RWPE2 (cell line): Measurements from ENCODE around the gene MS4A15.
"Not testable (repeated sequence)": the region's sequence is repeated elsewhere in the genome, so short reads cannot be mapped to it uniquely, and the experiment has no call there.

ENCODE experiments used
- ATAC-seq: fragments of 200-7000 bp; cut with Tn5 transposase; 3 replicates; pipeline ENCODE4 v1.9.1; 2021; ENCODE audit warnings: low read depth
- DNase-seq: peaks from one replicate; pipeline ENCODE4 v3.0.0-alpha.2; 2020; ENCODE audit warnings: low spot score
- H3K27ac ChIP-seq: fragments of 450-650 bp; 2 replicates; pipeline ENCODE4 v1.5.1; 2017; ENCODE audit warnings: mild to moderate bottlenecking; ENCODE audit not compliant: poor library complexity, severe bottlenecking
- H3K27me3 ChIP-seq: fragments of 250-450 bp; sonication (Bioruptor Pico); 2 replicates; pipeline ENCODE4 v1.5.1; 2021; ENCODE audit warnings: mild to moderate bottlenecking, moderate library complexity; ENCODE audit not compliant: insufficient read depth, poor library complexity, severe bottlenecking
- H3K36me3 ChIP-seq: fragments of 250-450 bp; sonication (Bioruptor Pico); 2 replicates; pipeline ENCODE4 v1.5.1; 2020; ENCODE audit warnings: low read depth, mild to moderate bottlenecking, moderate library complexity
- H3K4me1 ChIP-seq: fragments of 250-450 bp; sonication (Bioruptor Pico); 2 replicates; pipeline ENCODE4 v1.5.1; 2021; ENCODE audit warnings: mild to moderate bottlenecking, moderate library complexity; ENCODE audit not compliant: insufficient read depth, poor library complexity, severe bottlenecking
- H3K4me3 ChIP-seq: fragments of 250-450 bp; sonication (Bioruptor Pico); 2 replicates; pipeline ENCODE4 v1.5.1; 2021; ENCODE audit warnings: mild to moderate bottlenecking, moderate library complexity; ENCODE audit not compliant: severe bottlenecking
- H3K9me3 ChIP-seq: fragments of 250-450 bp; sonication (Bioruptor Pico); 2 replicates; pipeline ENCODE4 v1.5.1; 2021; ENCODE audit warnings: mild to moderate bottlenecking, moderate library complexity; ENCODE audit not compliant: severe bottlenecking
- TF ChIP-seq, protein P1 (sequence below): fragments of 450-650 bp; IDR thresholded peaks from one replicate; pipeline ENCODE4 v1.5.1; 2017; ENCODE audit warnings: mild to moderate bottlenecking, moderate library complexity; ENCODE audit not compliant: poor library complexity, severe bottlenecking

MS4A15 gene

DNA sequence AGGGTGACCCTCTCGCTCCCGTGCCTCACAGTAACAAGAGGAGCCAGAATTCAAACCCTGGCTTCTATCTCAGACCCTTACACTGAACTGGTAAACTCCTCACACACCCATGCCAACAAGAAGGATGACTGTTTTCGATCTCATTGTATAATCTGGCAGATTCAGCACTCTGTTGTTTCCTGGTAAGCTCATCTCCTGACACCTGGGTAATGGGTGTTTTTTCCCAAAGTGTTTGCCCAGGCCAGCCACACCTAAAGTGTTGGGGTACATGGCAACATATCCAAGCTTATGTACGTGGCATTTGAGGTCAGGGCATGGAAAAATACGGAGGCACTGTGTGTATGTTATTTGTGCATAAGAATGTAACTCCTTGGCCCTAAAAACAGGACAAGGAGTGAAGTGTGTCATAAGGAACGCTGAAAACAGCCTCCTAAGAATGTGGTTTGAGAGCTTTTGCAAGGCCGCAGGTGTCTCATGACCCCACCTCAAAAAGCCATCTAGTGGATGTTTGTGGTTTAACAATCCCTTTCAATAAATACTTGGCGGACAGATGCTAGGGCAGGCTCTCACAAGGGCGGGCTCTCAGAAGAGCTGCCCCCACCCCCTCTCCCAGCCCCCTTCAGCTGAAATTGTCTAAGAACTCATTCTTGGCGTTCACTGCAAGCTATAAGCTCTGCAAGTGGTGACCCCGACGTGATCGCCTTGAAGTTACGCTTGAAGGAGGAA, at the start of gene MS4A15:
MS4A15 (plus strand) TSS at position 561 of the 726 bp plus-strand sequence. CDS start 6,867 bp downstream, outside the sequence.
- Histone ChIP-seq H3K4me3 (no peak within 1 kb of the TSS), H3K4me1 (no peaks in the 10 kb centered on the region), H3K27me3 (peaks cover 4% of the 10 kb centered on the region), H3K9me3 (no peaks in the 10 kb centered on the region), H3K36me3 (no peaks in the 10 kb centered on the region), H3K27ac (no peak within 1 kb of the TSS)
- ATAC-seq (no peak), DNase-seq (no peak)
- TF ChIP-seq, protein P1, sequence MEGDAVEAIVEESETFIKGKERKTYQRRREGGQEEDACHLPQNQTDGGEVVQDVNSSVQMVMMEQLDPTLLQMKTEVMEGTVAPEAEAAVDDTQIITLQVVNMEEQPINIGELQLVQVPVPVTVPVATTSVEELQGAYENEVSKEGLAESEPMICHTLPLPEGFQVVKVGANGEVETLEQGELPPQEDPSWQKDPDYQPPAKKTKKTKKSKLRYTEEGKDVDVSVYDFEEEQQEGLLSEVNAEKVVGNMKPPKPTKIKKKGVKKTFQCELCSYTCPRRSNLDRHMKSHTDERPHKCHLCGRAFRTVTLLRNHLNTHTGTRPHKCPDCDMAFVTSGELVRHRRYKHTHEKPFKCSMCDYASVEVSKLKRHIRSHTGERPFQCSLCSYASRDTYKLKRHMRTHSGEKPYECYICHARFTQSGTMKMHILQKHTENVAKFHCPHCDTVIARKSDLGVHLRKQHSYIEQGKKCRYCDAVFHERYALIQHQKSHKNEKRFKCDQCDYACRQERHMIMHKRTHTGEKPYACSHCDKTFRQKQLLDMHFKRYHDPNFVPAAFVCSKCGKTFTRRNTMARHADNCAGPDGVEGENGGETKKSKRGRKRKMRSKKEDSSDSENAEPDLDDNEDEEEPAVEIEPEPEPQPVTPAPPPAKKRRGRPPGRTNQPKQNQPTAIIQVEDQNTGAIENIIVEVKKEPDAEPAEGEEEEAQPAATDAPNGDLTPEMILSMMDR: peak; percentile 29

DNA sequence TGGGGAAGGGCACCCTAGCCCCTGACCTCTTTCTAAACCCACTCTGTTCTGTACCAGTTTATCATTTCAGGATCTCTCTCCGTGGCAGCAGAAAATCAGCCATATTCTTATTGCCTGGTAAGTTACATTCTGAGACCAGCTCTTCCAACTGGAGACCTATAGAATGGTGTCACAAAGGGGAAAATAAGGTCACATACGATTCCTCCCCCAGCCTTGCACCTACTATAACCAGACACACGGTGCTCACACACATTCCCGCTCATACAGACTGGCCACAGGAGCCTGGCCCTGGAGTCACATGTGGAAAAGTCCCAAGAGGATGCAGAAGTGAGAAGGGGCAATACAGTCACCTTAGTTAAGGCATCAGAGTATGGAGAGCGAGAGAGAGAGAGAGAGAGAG, 49.7 kb upstream of the MS4A15 start:
- Histone ChIP-seq H3K4me1 (no peaks in the 10 kb centered on the region), H3K4me3 (no peak overlapping the region), H3K27ac (no peak overlapping the region), H3K9me3 (no peaks in the 10 kb centered on the region), H3K36me3 (no peaks in the 10 kb centered on the region), H3K27me3 (peaks cover 6% of the 10 kb centered on the region)
- no peak for DNase-seq
- no peak for ATAC-seq
- TF ChIP-seq, protein P1: no peak

DNA sequence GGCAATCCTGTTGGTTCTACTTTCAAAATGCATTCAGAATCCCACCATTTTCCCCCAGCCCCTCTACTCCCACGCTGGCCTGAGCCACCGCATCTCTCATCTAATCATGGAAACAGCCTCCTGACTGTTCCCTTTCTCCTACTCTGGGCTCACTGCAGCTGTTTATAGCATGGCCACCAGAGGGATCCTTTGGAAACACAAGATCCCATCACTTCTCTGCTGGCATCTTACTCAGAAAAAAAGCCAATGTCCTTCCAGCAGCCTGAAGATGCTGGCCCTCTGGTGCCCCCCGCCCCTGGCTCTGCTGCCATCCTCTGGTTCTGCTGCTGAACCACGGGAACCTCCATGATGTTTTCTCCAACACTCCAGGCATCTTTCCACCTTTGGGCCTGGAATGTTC, 46.2 kb upstream of the MS4A15 start:
- H3K4me1 ChIP-seq: no peaks in the 10 kb centered on the region
- no peak overlapping the region for H3K27ac ChIP-seq
- no peak overlapping the region for H3K4me3 ChIP-seq
- TF ChIP-seq, protein P1: peak; percentile 13
- ATAC-seq (peak; percentile 27; the same call in 1 of the 3 replicates), DNase-seq (no peak)
- H3K27me3 ChIP-seq: peaks cover 6% of the 10 kb centered on the region
- H3K9me3 ChIP-seq: no peaks in the 10 kb centered on the region
- H3K36me3 ChIP-seq: no peaks in the 10 kb centered on the region

- ATAC-seq: no peak
- H3K9me3 ChIP-seq: no peaks in the 10 kb centered on the region
- no peak for DNase-seq
- TF ChIP-seq, protein P1: no peak
- peaks cover 6% of the 10 kb centered on the region for H3K27me3 ChIP-seq
- no peak overlapping the region for H3K27ac ChIP-seq
- no peak overlapping the region for H3K4me3 ChIP-seq
- H3K4me1 ChIP-seq: no peaks in the 10 kb centered on the region
- no peaks in the 10 kb centered on the region for H3K36me3 ChIP-seq
These were observed 45.4 kb upstream of the MS4A15 start for GRCh38 chr11:60711276-60711675.

- DNase-seq, H3K4me1 ChIP-seq, H3K27me3 ChIP-seq, H3K9me3 ChIP-seq, H3K27ac ChIP-seq, ATAC-seq, H3K4me3 ChIP-seq, H3K36me3 ChIP-seq: not testable (repeated sequence)
These were observed 43.2 kb upstream of the MS4A15 start for GRCh38 chr11:60713423-60713822.
